Activated naive CD4-positive, alpha-beta T cell treated with anti-CD3 and anti-CD28 coated beads for 36 hours (primary cell): ENCODE measurements around the gene NPM3. TPM values are rescaled to one million over a fixed set of nuclear protein-coding genes. Genes with fewer than 3 reads are reported as not detected.

Experiments
- total RNA-seq, 2 experiments: library from RNA; stranded (reverse); gene quantifications; one replicate each; pipeline ENCODE4 v1.2.3, GENCODE V29; 2021

NPM3 gene
- total RNA-seq, 2 experiments from 2014 or later, result 213 to 230 TPM

Other genes with a start within 250 kb of the NPM3 start
- 10 to 100 TPM; 28.1 to 29.0 TPM for gene POLL, start 195.2 kb downstream of the NPM3 start, total RNA-seq
- gene DPCD, start 195.1 kb downstream of the NPM3 start, total RNA-seq, result 10 to 100 TPM; 13.8 to 14.1 TPM
- gene FBXW4, start 88.3 kb downstream of the NPM3 start, total RNA-seq, result 10 to 100 TPM; 40.4 to 40.9 TPM
- gene FGF8, start 7.3 kb downstream of the NPM3 start, total RNA-seq, result not detected
- 10 to 100 TPM; 90.8 to 96.3 TPM for gene OGA, start 35.0 kb upstream of the NPM3 start, total RNA-seq
- gene KCNIP2, start 60.4 kb upstream of the NPM3 start, total RNA-seq, result under 1 TPM; 0.69 to 0.79 TPM